ENCODE measurements around the gene OR2A12.
"Not testable (repeated sequence)": the region's sequence is repeated elsewhere in the genome, so short reads cannot be mapped to it uniquely, and the experiment has no call there.

Gene OR2A12

GRCh38 chr7:144085978-144086377 is at the start of gene OR2A12:
Gene OR2A12 (plus strand): TSS chr7:144086278. CDS start chr7:144095108, 8,830 bp downstream.
- no peak for DNase-seq (ENCODE audit: low spot score)

- DNase-seq (ENCODE audit: low spot score): no peak
These were observed 49.7 kb upstream of the OR2A12 start for GRCh38 chr7:144036302-144036885.

GRCh38 chr7:144037414-144038035 is 48.6 kb upstream of the OR2A12 start:
- DNase-seq (ENCODE audit: low spot score): no peak

- no peak for DNase-seq (ENCODE audit: low spot score)
These were observed 47.2 kb upstream of the OR2A12 start for GRCh38 chr7:144038887-144039286.

- no peak for DNase-seq (ENCODE audit: low spot score)
These were observed 37.4 kb upstream of the OR2A12 start, which contains the start of gene OR2A5 for GRCh38 chr7:144048648-144049047. Gene OR2A5 (plus strand): TSS chr7:144048948. CDS start chr7:144050402, 1,454 bp downstream.

GRCh38 chr7:144049491-144049890 is 36.6 kb upstream of the OR2A12 start:
- DNase-seq (ENCODE audit: low spot score): no peak

GRCh38 chr7:144050093-144050492 is 36.0 kb upstream of the OR2A12 start:
- no peak for DNase-seq (ENCODE audit: low spot score)

- not testable (repeated sequence) for DNase-seq (ENCODE audit: low spot score)
These were observed 35.2 kb upstream of the OR2A12 start for GRCh38 chr7:144050884-144051283.

- DNase-seq (ENCODE audit: low spot score): no peak
These were observed 28.1 kb upstream of the OR2A12 start for GRCh38 chr7:144057954-144058353.

- peak; percentile 40 for DNase-seq (ENCODE audit: low spot score)
These were observed 22.4 kb upstream of the OR2A12 start for GRCh38 chr7:144063710-144064109.

GRCh38 chr7:144069511-144069910 is 16.6 kb upstream of the OR2A12 start, which contains the start of gene OR2A25:
Gene OR2A25 (plus strand): TSS chr7:144069811. CDS start chr7:144074220, 4,409 bp downstream.
- DNase-seq (ENCODE audit: low spot score): no peak

- no peak for DNase-seq (ENCODE audit: low spot score)
These were observed 16.1 kb upstream of the OR2A12 start for GRCh38 chr7:144069953-144070352.

GRCh38 chr7:144074374-144074773 is 11.7 kb upstream of the OR2A12 start:
- DNase-seq (ENCODE audit: low spot score): no peak

- no peak for DNase-seq (ENCODE audit: low spot score)
These were observed 652 bp downstream of the OR2A12 start for GRCh38 chr7:144086730-144087129.

- no peak for DNase-seq (ENCODE audit: low spot score)
These were observed 1.2 kb downstream of the OR2A12 start for GRCh38 chr7:144087230-144087629.

GRCh38 chr7:144090667-144091066 is 4.6 kb downstream of the OR2A12 start:
- no peak for DNase-seq (ENCODE audit: low spot score)

GRCh38 chr7:144098776-144099175 is 12.7 kb downstream of the OR2A12 start:
- no peak for DNase-seq (ENCODE audit: low spot score)

- no peak for DNase-seq (ENCODE audit: low spot score)
These were observed 14.5 kb downstream of the OR2A12 start for GRCh38 chr7:144100607-144101006.

GRCh38 chr7:144102041-144102440 is 16.0 kb downstream of the OR2A12 start:
- DNase-seq (ENCODE audit: low spot score): no peak

GRCh38 chr7:144105211-144105610 is 19.1 kb downstream of the OR2A12 start:
- no peak for DNase-seq (ENCODE audit: low spot score)

- DNase-seq (ENCODE audit: low spot score): no peak
These were observed 23.2 kb downstream of the OR2A12 start, which contains the start of gene OR2A2 for GRCh38 chr7:144109283-144109682. Gene OR2A2 (plus strand): TSS chr7:144109583. CDS start chr7:144109583, 0 bp downstream.

GRCh38 chr7:144110272-144110671 is 24.2 kb downstream of the OR2A12 start:
- DNase-seq (ENCODE audit: low spot score): no peak

- DNase-seq (ENCODE audit: low spot score): no peak
These were observed 27.6 kb downstream of the OR2A12 start for GRCh38 chr7:144113651-144114050.

- DNase-seq (ENCODE audit: low spot score): no peak
These were observed 32.3 kb downstream of the OR2A12 start for GRCh38 chr7:144118341-144118740.
